K562 (cell line): Measurements from ENCODE around the gene MKNK1.

ENCODE experiments used
- CCAR2 ChIP-seq: fragments of 200-400 bp; formaldehyde crosslinking; IDR thresholded peaks from 2 replicates; pipeline ENCODE4 v1.6.1; 2017; ENCODE audit warnings: mild to moderate bottlenecking, low read depth, low read length
- CTCF ChIP-seq, 3 experiments: IDR thresholded peaks in 2 of 3; conservative IDR thresholded peaks in 1 of 3; 2 replicates each; pipeline ENCODE4 v1.5.1; 2011 to 2012; ENCODE audit warnings: low read length in 3 of 3, mild to moderate bottlenecking in 3 of 3, control low read depth in 2 of 3, improper control_type of control experiment in 1 of 3, inconsistent platforms in 1 of 3, low read depth in 1 of 3, mixed read lengths in 1 of 3, moderate library complexity in 1 of 3; ENCODE audit not compliant: insufficient read depth in 2 of 3
- FOSL1 ChIP-seq: fragments of 200-800 bp; sonication (Bioruptor generic); conservative IDR thresholded peaks from 2 replicates; pipeline ENCODE4 v1.6.1; 2016; ENCODE audit warnings: missing genetic modification characterization, missing compliant biosample characterization
- POLR2A ChIP-seq: fragments of 450-650 bp; conservative IDR thresholded peaks from 2 replicates; pipeline ENCODE4 v1.6.1; 2016
- RB1 ChIP-seq: fragments of 450-650 bp; IDR thresholded peaks from 2 replicates; pipeline ENCODE4 v1.6.1; 2017; ENCODE audit warnings: low read depth, mild to moderate bottlenecking
- YY1 ChIP-seq, 3 experiments: IDR thresholded peaks; 2 replicates each; pipeline ENCODE4 v1.6.1; 2011; ENCODE audit warnings: low read length in 2 of 3, mild to moderate bottlenecking in 2 of 3, moderate library complexity in 2 of 3, borderline replicate concordance in 1 of 3, control low read depth in 1 of 3, low read depth in 1 of 3; ENCODE audit not compliant: insufficient read depth in 3 of 3, insufficient replicate concordance in 2 of 3, control insufficient read depth in 1 of 3, insufficient read length in 1 of 3; ENCODE audit errors: extremely low read depth in 1 of 3
- ZNF274 ChIP-seq: IDR thresholded peaks from 2 replicates; pipeline ENCODE4 v1.6.1; 2011; ENCODE audit warnings: low read depth, mild to moderate bottlenecking, low read length, moderate library complexity, borderline replicate concordance

- TF ChIP-seq FOSL1 (no peak), CTCF (IDR thresholded peaks at IDR 0.05 in 2 of 3, conservative IDR thresholded peaks at IDR 0.05 in 1 of 3; ENCODE audit: insufficient read depth in 2 of 3, low read depth in 1 of 3, low read length in 3 of 3) (no peak), RB1 (no peak), YY1 (IDR thresholded peaks at IDR 0.05; ENCODE audit: borderline replicate concordance in 1 of 3, control insufficient read depth in 1 of 3, extremely low read depth in 1 of 3, insufficient read depth in 3 of 3, insufficient read length in 1 of 3, insufficient replicate concordance in 2 of 3, low read depth in 1 of 3, low read length in 2 of 3) (no peak), CCAR2 (no peak), ZNF274 (no peak), POLR2A (no peak)
These were observed 10.5 kb upstream of the MKNK1 start for GRCh38 chr1:46614604-46614984.
